ENCODE results near the gene SEMA5A.

DNA sequence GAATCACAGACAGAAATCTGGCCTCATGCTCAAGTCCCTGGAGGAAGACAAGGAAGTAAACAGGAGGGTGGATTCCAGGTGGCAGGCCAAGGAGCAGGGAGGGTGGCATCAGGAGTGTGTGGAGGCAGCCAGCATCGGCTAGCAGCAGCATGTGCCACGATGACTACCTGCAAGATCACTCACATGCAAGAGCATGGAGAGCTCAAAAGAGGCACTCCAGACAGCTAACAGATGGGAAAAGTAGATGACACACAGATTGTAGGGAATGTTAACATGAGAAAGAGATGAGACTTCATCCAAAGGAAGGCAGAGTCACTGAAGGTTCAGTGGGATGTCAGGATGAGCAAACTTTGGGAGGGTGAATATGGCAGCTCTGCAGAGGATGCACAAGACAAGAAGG is 104.3 kb downstream of the SEMA5A start:
- TF ChIP-seq POLR2A (IDR thresholded peaks at IDR 0.05; ENCODE audit: low read length) (no peak), GATA1 (IDR thresholded peaks at IDR 0.05; ENCODE audit: low read depth, low read length) (no peak)

Measured in erythroblast (primary cell).